Measurements from ENCODE around the gene FOXG1. TPM values are rescaled to one million over a fixed set of nuclear protein-coding genes. Genes with fewer than 3 reads are reported as not detected.

The FOXG1 gene
- total and polyA plus RNA-seq, 2 donors from 2014 or later: not detected

DNA sequence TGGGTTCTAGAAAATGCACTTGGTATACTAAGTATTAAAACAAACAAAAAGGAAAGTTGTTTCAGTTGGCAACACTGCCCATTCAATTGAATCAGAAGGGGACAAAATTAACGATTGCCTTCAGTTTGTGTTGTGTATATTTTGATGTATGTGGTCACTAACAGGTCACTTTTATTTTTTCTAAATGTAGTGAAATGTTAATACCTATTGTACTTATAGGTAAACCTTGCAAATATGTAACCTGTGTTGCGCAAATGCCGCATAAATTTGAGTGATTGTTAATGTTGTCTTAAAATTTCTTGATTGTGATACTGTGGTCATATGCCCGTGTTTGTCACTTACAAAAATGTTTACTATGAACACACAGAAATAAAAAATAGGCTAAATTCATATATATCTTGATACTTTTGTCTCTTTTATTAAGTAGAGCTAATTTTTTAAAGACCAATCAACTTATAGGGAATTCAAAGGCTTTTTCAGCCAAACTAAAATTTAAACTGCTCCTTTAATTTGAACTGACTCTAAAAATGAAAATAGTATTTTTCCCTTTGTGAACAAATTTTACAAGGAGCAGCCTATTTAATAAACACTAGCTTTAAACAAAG is 2.8 kb downstream of the FOXG1 start:
- intact Hi-C loops (cut with DNase I): no loop called here
- TF ChIP-seq, protein P1, sequence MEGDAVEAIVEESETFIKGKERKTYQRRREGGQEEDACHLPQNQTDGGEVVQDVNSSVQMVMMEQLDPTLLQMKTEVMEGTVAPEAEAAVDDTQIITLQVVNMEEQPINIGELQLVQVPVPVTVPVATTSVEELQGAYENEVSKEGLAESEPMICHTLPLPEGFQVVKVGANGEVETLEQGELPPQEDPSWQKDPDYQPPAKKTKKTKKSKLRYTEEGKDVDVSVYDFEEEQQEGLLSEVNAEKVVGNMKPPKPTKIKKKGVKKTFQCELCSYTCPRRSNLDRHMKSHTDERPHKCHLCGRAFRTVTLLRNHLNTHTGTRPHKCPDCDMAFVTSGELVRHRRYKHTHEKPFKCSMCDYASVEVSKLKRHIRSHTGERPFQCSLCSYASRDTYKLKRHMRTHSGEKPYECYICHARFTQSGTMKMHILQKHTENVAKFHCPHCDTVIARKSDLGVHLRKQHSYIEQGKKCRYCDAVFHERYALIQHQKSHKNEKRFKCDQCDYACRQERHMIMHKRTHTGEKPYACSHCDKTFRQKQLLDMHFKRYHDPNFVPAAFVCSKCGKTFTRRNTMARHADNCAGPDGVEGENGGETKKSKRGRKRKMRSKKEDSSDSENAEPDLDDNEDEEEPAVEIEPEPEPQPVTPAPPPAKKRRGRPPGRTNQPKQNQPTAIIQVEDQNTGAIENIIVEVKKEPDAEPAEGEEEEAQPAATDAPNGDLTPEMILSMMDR (IDR thresholded peaks at IDR 0.05; ENCODE audit: borderline replicate concordance, extremely low read depth, insufficient read depth): no peak
- no peak for FAIRE-seq
- peak in 1 of 5 donors; percentile 32 for DNase-seq
- H3K4me1 ChIP-seq (ENCODE audit: control insufficient read depth in 2 of 3, insufficient read depth in 2 of 3, low read depth in 1 of 3, low read length in 3 of 3): no peaks in the 10 kb centered on the region
- peaks cover 81% of the 10 kb centered on the region for H3K27me3 ChIP-seq (ENCODE audit: control insufficient read depth, insufficient read depth, low read length)
- H3K4me3 ChIP-seq (ENCODE audit: low read length in 3 of 3): no peak overlapping the region
- no peaks in the 10 kb centered on the region for H3K36me3 ChIP-seq (ENCODE audit: control insufficient read depth in 2 of 3, insufficient read depth in 3 of 3, low read length in 3 of 3)
- H3K9ac ChIP-seq (ENCODE audit: low read length in 3 of 3): no peak overlapping the region
- H3K9me3 ChIP-seq (ENCODE audit: control insufficient read depth in 2 of 3, insufficient read depth in 1 of 3, low read length in 3 of 3): no peaks in the 10 kb centered on the region
- H3K27ac ChIP-seq (ENCODE audit: low read depth in 2 of 2, low read length in 2 of 2): no peak overlapping the region

DNA sequence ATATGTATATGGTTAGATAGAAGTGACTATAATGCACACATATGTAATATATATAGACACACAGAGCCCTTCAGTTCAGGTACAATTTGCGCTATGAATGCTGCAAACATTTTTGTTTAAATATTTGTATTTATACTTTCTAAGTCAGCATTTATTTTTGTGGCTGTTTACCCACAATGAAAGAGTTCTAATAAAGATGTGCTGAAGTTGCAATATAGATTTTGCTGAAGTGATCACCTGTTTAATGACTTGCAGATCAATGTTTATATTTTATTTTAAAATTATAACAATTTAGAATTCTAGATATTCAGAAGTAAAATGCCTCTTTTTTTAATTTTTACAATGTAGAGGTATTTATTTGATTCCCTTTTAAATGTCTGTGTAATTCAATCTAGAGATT is 3.5 kb downstream of the FOXG1 start:
- intact Hi-C loops (cut with DNase I): no loop called here
- Histone ChIP-seq H3K27me3 (ENCODE audit: control insufficient read depth, insufficient read depth, low read length) (peaks cover 81% of the 10 kb centered on the region), H3K4me3 (ENCODE audit: low read length in 3 of 3) (no peak overlapping the region), H3K9ac (ENCODE audit: low read length in 3 of 3) (no peak overlapping the region), H3K27ac (ENCODE audit: low read depth in 2 of 2, low read length in 2 of 2) (no peak overlapping the region), H3K4me1 (ENCODE audit: control insufficient read depth in 2 of 3, insufficient read depth in 2 of 3, low read depth in 1 of 3, low read length in 3 of 3) (no peaks in the 10 kb centered on the region), H3K36me3 (ENCODE audit: control insufficient read depth in 2 of 3, insufficient read depth in 3 of 3, low read length in 3 of 3) (no peaks in the 10 kb centered on the region), H3K9me3 (ENCODE audit: control insufficient read depth in 2 of 3, insufficient read depth in 1 of 3, low read length in 3 of 3) (no peaks in the 10 kb centered on the region)
- DNase-seq (no peak), FAIRE-seq (no peak)
- TF ChIP-seq, protein P1 (IDR thresholded peaks at IDR 0.05; ENCODE audit: borderline replicate concordance, extremely low read depth, insufficient read depth): no peak

DNA sequence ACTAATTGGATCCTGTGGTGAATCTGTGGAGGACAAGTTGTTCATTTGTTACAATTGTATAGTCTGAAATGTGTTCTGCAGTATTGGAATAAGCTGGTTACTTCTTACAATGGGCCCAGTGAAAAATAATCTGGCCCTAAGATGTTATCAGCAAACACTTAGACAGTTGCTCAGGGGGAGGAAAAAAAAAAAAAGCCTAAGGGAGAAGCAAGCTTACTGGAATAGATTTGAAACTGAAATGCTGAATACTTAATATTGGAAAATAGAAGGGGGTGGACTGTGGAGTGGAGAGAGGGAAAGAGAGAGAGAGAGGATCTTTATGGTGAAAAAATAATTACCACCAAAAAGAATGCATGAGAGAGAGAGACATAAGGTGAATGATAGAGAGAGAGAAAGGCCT is 4.0 kb downstream of the FOXG1 start:
- no peak overlapping the region for H3K27ac ChIP-seq (ENCODE audit: low read depth in 2 of 2, low read length in 2 of 2)
- H3K9ac ChIP-seq (ENCODE audit: low read length in 3 of 3): no peak overlapping the region
- no peaks in the 10 kb centered on the region for H3K36me3 ChIP-seq (ENCODE audit: control insufficient read depth in 2 of 3, insufficient read depth in 3 of 3, low read length in 3 of 3)
- intact Hi-C loops (cut with DNase I): no loop called here
- H3K4me1 ChIP-seq (ENCODE audit: control insufficient read depth in 2 of 3, insufficient read depth in 2 of 3, low read depth in 1 of 3, low read length in 3 of 3): no peaks in the 10 kb centered on the region
- H3K27me3 ChIP-seq (ENCODE audit: control insufficient read depth, insufficient read depth, low read length): peaks cover 81% of the 10 kb centered on the region
- H3K4me3 ChIP-seq (ENCODE audit: low read length in 3 of 3): no peak overlapping the region
- DNase-seq: peak in 1 of 5 donors; percentile 21
- FAIRE-seq: no peak
- TF ChIP-seq, protein P1 (IDR thresholded peaks at IDR 0.05; ENCODE audit: borderline replicate concordance, extremely low read depth, insufficient read depth): no peak
- no peaks in the 10 kb centered on the region for H3K9me3 ChIP-seq (ENCODE audit: control insufficient read depth in 2 of 3, insufficient read depth in 1 of 3, low read length in 3 of 3)

DNA sequence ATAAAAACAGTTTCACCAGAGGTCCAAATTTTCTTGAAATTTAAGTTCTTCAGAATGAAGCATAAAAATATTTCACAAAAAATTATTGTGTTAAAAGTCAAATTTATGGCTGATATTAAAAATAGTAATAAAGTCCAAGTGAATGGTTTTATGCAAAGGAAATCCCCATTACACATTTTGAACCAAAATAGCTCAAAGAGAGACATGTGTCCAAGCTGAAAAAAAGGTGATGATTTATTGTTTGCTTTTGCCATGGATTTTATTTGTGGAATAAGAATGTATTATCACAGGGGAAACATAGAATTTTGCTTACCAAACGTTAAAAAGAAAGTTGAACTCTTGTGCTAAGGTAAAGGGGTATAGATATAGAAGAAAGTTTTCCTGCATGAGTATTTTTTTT is 4.6 kb downstream of the FOXG1 start:
- Histone ChIP-seq H3K9me3 (ENCODE audit: control insufficient read depth in 2 of 3, insufficient read depth in 1 of 3, low read length in 3 of 3) (no peaks in the 10 kb centered on the region), H3K9ac (ENCODE audit: low read length in 3 of 3) (no peak overlapping the region)

More for the DNA sequence above, 4.6 kb downstream of the FOXG1 start:
- no peaks in the 10 kb centered on the region for H3K4me1 ChIP-seq (ENCODE audit: control insufficient read depth in 2 of 3, insufficient read depth in 2 of 3, low read depth in 1 of 3, low read length in 3 of 3)
- DNase-seq (peak in 1 of 5 donors; percentile 7), FAIRE-seq (no peak)
- no peak overlapping the region for H3K27ac ChIP-seq (ENCODE audit: low read depth in 2 of 2, low read length in 2 of 2)
- TF ChIP-seq, protein P1 (IDR thresholded peaks at IDR 0.05; ENCODE audit: borderline replicate concordance, extremely low read depth, insufficient read depth): no peak
- intact Hi-C loops (cut with DNase I): no loop called here
- no peaks in the 10 kb centered on the region for H3K36me3 ChIP-seq (ENCODE audit: control insufficient read depth in 2 of 3, insufficient read depth in 3 of 3, low read length in 3 of 3)
- H3K4me3 ChIP-seq (ENCODE audit: low read length in 3 of 3): no peak overlapping the region
- H3K27me3 ChIP-seq (ENCODE audit: control insufficient read depth, insufficient read depth, low read length): peaks cover 79% of the 10 kb centered on the region
